IPS-15b (cell line): ENCODE measurements around the gene CRB2.
"Not testable (repeated sequence)": the region's sequence is repeated elsewhere in the genome, so short reads cannot be mapped to it uniquely, and the experiment has no call there.

Experiments
- H3K27me3 ChIP-seq: one replicate; pipeline ENCODE4 v1.6.1; 2013; ENCODE audit warnings: low read length; ENCODE audit not compliant: control insufficient read depth, insufficient read depth
- H3K36me3 ChIP-seq: one replicate; pipeline ENCODE4 v1.6.1; 2013; ENCODE audit warnings: low read length; ENCODE audit not compliant: control insufficient read depth, insufficient read depth
- H3K4me1 ChIP-seq: one replicate; pipeline ENCODE4 v1.6.1; 2013; ENCODE audit warnings: mild to moderate bottlenecking, low read length; ENCODE audit not compliant: control insufficient read depth, insufficient read depth
- H3K4me3 ChIP-seq: one replicate; pipeline ENCODE4 v1.5.1; 2013; ENCODE audit warnings: low read depth, low read length
- H3K9ac ChIP-seq: one replicate; pipeline ENCODE4 v1.6.1; 2013; ENCODE audit warnings: low read depth, mild to moderate bottlenecking, low read length
- H3K9me3 ChIP-seq: one replicate; pipeline ENCODE4 v1.6.1; 2013; ENCODE audit warnings: mild to moderate bottlenecking, low read length; ENCODE audit not compliant: control insufficient read depth, insufficient read depth

Gene CRB2

DNA sequence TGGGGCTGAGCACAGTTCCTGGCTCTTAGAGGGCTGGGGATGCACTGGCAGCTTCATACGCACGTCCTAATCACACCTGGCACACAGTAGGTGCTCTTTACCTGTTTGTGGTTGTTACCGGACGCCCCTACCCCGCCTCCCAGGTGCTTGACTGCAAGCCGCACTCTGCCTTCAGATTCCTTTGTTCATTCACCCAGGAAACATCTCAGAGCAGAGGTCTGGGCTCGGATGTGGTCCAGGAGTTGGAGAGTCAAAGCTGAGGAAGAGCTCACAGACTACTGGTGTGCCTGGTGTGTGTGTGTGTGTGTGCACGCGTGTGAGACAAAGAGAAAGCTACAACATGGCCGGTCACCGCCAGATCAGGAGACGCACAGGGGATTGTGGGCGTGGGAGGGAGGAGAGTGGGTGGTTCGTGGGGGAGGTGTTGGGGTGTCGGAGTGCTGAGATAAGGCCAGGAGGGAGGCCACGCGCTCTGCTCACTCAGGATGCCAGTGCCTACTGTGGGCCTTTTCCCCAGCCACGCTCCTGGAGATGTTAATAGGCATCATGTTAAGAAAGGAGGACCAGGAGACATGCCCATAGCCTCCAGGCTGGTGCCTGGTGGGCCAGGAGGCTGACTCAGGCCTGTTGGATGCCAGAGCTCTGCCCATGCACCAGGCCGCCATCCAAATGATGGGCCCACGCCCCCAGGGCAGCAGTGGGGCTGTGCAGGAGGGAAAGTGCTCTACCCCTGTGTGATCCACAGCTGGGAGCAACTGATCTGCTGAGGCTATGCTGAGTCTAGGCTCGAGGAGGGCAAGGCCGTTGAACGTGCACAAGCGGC, 39.9 kb downstream of the CRB2 start:
- H3K4me1 ChIP-seq = no peaks in the 10 kb centered on the region
- H3K27me3 ChIP-seq = no peaks in the 10 kb centered on the region
- H3K36me3 ChIP-seq = no peaks in the 10 kb centered on the region
- no peaks in the 10 kb centered on the region for H3K9me3 ChIP-seq
- H3K9ac ChIP-seq = no peak overlapping the region
- no peak overlapping the region for H3K4me3 ChIP-seq

DNA sequence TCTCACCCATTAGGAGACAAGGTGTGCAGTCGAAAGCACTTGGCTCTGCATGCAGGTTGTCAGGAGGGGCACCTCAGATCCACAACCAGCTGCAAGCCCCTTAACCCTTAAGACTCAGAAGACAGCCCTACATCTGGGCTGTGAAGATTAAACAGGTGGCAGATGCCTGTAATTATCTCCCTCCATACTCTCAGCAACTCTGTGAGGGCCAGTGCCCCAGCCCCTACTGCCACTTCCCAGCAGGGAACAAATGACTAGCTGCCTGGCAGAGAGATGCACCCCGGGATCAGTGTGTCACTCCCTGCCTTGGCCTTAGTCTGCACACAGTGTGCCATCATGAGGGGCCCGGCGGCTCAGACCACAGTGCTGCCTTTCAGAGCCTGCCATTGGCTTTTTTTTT, 42.0 kb downstream of the CRB2 start:
- H3K4me3 ChIP-seq = no peak overlapping the region
- H3K36me3 ChIP-seq = no peaks in the 10 kb centered on the region
- H3K27me3 ChIP-seq = no peaks in the 10 kb centered on the region
- H3K9ac ChIP-seq = no peak overlapping the region
- no peaks in the 10 kb centered on the region for H3K9me3 ChIP-seq
- H3K4me1 ChIP-seq = no peaks in the 10 kb centered on the region

DNA sequence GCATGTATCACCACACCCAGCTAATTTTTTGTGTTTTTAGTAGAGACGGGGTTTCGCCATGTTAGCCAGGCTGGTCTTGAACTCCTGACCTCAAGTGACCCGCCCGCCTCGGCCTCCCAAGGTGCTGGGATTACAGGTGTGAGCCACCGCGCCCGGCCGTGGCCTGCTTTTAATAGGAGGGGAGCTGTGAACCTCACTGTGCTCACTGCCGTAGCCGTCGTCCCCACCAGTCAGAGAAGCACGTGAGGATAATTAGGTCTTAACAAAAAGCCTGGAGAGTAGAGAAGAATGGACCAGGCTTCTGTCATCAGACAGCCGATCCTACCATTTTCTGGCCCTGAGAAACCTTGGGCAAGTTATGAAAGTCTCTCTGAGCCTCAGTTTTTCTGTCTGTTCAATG, 42.9 kb downstream of the CRB2 start:
- not testable (repeated sequence) for H3K9ac ChIP-seq, H3K36me3 ChIP-seq, H3K4me3 ChIP-seq, H3K4me1 ChIP-seq, H3K9me3 ChIP-seq, H3K27me3 ChIP-seq

DNA sequence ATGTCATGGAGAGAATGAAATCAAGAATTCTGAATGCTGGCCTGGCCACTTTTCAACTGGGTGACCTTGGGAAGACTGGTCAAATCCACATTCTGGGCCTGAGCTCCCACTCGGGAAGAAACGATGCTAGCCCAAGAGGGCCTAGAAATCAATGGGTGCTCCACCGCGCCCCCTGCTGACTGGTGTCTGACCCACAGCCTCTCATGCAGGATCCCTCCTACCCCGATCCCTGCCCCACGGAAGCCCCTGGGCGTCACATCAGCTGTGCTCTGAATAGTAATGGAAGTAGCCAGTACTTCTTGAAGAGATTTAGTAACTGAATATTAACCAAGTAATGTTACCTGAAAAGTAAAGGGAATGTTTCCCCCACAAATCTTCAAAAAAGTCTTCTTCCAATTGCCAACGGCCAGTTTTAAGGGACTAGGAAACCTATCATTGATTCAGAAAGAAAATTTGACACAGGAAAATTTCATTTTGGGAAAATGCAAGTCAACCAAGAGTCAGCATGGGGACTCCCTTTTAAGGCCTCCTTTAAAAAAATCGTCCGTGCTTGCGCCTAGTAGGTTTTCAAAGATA, 43.9 kb downstream of the CRB2 start:
- Histone ChIP-seq H3K4me3 (no peak overlapping the region), H3K4me1 (peaks cover 5% of the 10 kb centered on the region), H3K9me3 (no peaks in the 10 kb centered on the region), H3K36me3 (no peaks in the 10 kb centered on the region), H3K27me3 (no peaks in the 10 kb centered on the region), H3K9ac (no peak overlapping the region)

DNA sequence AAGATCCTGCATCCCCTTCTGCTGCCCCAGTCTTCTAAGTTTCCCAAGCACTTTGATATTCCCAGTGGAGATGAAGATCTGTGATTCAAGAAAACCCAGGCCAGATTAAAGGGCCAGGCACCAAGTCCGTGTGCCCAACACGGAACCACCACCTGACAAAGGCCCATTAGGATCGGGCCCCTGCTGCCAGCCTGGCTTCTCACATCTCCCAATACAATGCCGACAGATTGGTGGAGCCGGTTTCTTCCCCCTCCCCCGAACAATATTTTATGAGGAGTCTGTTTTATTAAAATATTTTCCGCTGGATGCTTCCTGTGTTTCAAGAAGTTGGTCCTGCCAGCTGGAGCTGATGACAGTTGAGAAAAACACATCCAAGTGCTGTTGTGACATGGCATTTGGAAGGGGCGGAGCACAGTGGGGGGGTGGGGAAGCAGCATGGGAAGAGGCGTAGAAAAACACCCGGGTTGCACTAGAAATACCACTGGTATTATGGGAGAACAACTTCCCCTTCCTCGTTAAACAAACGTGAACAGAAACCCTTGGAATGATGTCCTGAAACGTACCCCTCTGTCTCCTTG, 45.0 kb downstream of the CRB2 start:
- Histone ChIP-seq H3K4me3 (no peak overlapping the region), H3K9ac (no peak overlapping the region), H3K27me3 (no peaks in the 10 kb centered on the region), H3K36me3 (no peaks in the 10 kb centered on the region), H3K4me1 (peaks cover 5% of the 10 kb centered on the region), H3K9me3 (no peaks in the 10 kb centered on the region)

DNA sequence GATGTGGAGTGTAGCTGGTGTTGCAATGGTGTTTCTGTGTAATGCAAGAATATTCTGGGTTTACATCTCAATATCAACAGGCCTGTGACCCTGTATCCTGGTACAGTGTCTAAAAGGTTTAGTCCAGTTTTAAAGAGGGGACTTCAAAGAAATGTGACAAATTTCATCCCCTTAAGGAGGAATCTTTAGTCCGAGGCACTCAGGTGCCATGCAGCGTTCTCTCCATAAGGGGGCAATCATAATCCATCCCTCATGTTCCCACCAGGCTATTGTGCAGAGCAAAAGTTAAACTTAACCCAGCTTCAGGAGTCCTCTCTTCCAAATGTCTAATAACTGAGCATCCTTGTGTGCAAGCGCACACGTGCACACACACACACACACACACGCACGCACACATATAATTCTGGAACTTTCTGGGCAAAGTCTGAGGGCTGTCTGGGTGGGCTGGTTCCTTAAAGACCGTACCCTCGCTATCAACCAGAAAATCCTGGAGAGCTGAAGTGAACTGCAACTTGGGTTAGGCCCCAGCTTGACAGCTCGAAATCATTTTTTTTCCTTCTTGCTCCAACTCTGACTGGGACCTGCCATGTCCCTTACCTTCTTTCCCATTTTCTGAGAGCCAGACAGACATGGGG, 46.0 kb downstream of the CRB2 start:
- Histone ChIP-seq H3K9me3 (no peaks in the 10 kb centered on the region), H3K27me3 (no peaks in the 10 kb centered on the region), H3K9ac (no peak overlapping the region), H3K4me3 (no peak overlapping the region), H3K4me1 (peaks cover 13% of the 10 kb centered on the region), H3K36me3 (no peaks in the 10 kb centered on the region)

DNA sequence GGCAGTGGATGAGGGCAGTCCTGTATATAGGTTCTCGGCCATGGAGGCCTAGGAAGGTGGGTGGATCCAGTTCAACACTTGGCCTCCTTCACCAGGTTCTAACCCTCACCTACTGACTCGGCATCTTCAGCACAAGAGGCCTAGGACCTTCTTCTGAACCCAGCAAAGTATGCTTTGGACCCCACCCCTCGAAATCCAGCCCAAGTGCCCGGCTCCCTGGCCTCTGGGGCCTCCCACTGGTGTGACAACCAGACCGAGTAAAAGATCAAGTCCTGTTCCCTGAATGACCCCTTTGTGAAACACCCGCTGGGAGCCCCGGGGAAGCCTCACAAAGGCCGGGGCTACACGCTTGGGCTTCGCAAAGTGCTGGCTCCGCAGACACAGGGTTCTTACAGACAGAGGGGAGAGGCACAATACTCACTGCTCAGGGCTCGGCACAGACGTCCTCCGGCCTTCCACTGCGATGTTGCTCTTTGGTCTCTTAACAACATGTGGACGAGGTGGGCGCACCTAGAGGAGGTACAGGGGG, 47.0 kb downstream of the CRB2 start:
- Histone ChIP-seq H3K4me1 (peaks cover 13% of the 10 kb centered on the region), H3K9me3 (no peaks in the 10 kb centered on the region), H3K4me3 (no peak overlapping the region), H3K27me3 (no peaks in the 10 kb centered on the region), H3K9ac (no peak overlapping the region), H3K36me3 (no peaks in the 10 kb centered on the region)

DNA sequence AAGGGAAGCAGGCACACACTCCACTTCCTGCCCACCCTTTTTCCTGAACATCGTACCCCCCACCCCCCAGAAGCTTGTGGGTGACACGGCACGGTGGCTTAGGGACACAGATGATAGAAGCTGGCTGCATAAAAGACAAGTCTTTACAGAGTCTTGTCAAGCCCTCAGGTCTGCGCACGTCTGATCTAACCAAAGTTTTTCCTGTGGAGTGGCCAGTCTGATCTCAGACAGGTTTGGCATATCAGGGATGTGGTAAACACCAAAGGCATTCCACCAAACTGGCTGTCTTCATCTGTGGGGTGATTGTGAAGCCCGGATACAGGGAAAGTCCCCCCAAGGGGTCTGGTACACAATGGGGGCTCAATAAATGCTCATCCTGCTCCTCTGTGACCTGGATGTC, 50.0 kb downstream of the CRB2 start:
- Histone ChIP-seq H3K27me3 (no peaks in the 10 kb centered on the region), H3K9ac (no peak overlapping the region), H3K4me3 (no peak overlapping the region), H3K36me3 (no peaks in the 10 kb centered on the region), H3K9me3 (no peaks in the 10 kb centered on the region), H3K4me1 (peaks cover 13% of the 10 kb centered on the region)

DNA sequence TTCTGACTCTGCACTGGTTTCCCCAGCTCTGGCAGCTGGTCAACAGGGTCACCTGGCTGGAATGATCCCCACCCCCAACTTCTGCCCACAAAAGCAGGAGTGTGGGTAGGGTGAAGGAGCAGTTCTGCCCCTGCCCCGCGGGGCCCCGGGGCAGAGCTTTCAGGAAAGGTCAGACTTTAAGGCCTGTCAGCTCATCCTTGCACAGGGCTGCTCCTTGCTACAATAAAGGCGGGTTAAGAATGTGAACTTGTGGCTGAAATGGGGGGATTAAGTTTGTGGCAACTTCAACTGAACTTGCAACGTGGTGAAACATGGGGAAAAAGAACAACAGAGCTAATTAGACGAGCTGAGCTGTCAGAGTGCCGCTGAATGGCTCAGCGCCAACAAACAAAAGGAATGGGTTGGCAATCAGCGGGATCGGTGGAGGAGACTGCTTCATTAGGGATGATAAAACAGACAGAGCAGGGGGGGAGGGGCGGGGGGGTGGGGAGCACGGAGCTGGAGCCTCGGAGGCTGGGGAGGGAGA, 50.8 kb downstream of the CRB2 start:
- no peak overlapping the region for H3K4me3 ChIP-seq
- H3K27me3 ChIP-seq = no peaks in the 10 kb centered on the region
- no peaks in the 10 kb centered on the region for H3K9me3 ChIP-seq
- no peak overlapping the region for H3K9ac ChIP-seq
- peaks cover 13% of the 10 kb centered on the region for H3K4me1 ChIP-seq
- H3K36me3 ChIP-seq = peaks cover 2% of the 10 kb centered on the region

DNA sequence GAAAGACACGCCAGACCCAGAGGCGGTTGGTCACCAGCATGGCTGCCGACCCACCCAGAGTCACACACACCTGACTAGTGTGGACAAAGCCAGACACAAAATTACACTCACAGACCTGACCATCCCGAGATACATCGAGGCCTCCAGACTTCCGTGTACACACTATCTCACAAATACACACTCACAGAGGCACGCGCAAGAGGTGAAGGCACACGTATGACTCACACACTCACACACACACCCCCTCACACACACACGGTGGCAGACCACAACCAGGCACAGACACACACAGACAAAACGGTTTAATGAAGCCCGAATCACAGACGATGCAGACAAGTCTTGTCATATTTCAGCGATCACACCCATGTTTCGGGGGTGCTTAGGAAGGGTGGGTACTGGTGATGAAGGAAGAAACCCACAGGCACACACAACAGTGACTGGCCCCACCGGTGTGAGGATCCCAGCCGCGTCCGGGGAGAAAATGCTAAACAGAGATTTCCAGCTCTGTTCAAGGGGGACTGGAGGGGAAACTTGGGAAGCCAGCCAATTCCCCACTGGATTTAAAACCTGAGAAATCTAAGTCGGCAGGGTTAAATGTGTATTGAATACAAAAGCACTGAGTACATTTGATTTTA, 51.3 kb downstream of the CRB2 start:
- H3K27me3 ChIP-seq = no peaks in the 10 kb centered on the region
- peaks cover 13% of the 10 kb centered on the region for H3K4me1 ChIP-seq
- H3K36me3 ChIP-seq = peaks cover 3% of the 10 kb centered on the region
- H3K9me3 ChIP-seq = no peaks in the 10 kb centered on the region
- no peak overlapping the region for H3K9ac ChIP-seq
- no peak overlapping the region for H3K4me3 ChIP-seq
